Neural cell (in vitro differentiated cells): ENCODE measurements around the gene CCDC102A. TPM values are rescaled to one million over a fixed set of nuclear protein-coding genes. Genes with fewer than 3 reads are reported as not detected.
A peak's percentile ranks its signal among the peaks of the same experiment; 100 is the strongest.

Source experiments
- H2AFZ ChIP-seq: fragments of 200-600, 300-800 bp; sonication (generic), shearing (Covaris generic); 2 replicates; pipeline ENCODE4 v1.6.0; 2014; ENCODE audit warnings: low read depth, mild to moderate bottlenecking, antibody characterized with exemption, low read length, moderate library complexity
- H3F3A ChIP-seq: fragments of 200-600 bp; shearing (Covaris generic); 2 replicates; pipeline ENCODE4 v1.6.1; 2016; ENCODE audit warnings: mild to moderate bottlenecking, moderate library complexity, mixed read lengths, antibody characterized with exemption, low read length; ENCODE audit not compliant: insufficient read depth, poor library complexity, severe bottlenecking
- H3K27ac ChIP-seq: fragments of 200-600, 300-800 bp; sonication (generic), shearing (Covaris generic); 2 replicates; pipeline ENCODE4 v1.5.1; 2014; ENCODE audit warnings: mild to moderate bottlenecking, low read length, moderate library complexity
- H3K27me3 ChIP-seq: fragments of 300-800, 200-600 bp; sonication (generic), shearing (Covaris generic); 2 replicates; pipeline ENCODE4 v1.6.0; 2014; ENCODE audit warnings: mild to moderate bottlenecking, low read depth, low read length, moderate library complexity; ENCODE audit not compliant: insufficient read depth
- H3K36me3 ChIP-seq: fragments of 300-800, 200-600 bp; sonication (generic), shearing (Covaris generic); 2 replicates; pipeline ENCODE4 v1.5.1; 2014; ENCODE audit warnings: mild to moderate bottlenecking, antibody characterized with exemption, low read length, moderate library complexity; ENCODE audit not compliant: insufficient read depth
- H3K4me2 ChIP-seq: fragments of 300-800, 200-600 bp; sonication (generic), shearing (Covaris generic); 2 replicates; pipeline ENCODE4 v1.6.0; 2014; ENCODE audit warnings: mild to moderate bottlenecking, low read length
- H3K4me3 ChIP-seq: fragments of 300-800, 200-600 bp; sonication (generic), shearing (Covaris generic); 2 replicates; pipeline ENCODE4 v1.5.1; 2014; ENCODE audit warnings: mild to moderate bottlenecking, low read length, moderate library complexity
- H3K79me2 ChIP-seq: fragments of 200-600 bp; shearing (Covaris generic); replicated peaks from 2 replicates; pipeline ENCODE4 v1.6.0; 2014; ENCODE audit warnings: mild to moderate bottlenecking, low read length, moderate library complexity; ENCODE audit not compliant: insufficient read depth
- H3K9ac ChIP-seq: fragments of 300-800, 200-600 bp; sonication (generic), shearing (Covaris generic); 2 replicates; pipeline ENCODE4 v1.6.1; 2016; ENCODE audit warnings: mild to moderate bottlenecking, low read length, mixed read lengths
- H3K9me2 ChIP-seq: fragments of 200-600 bp; shearing (Covaris generic); 2 replicates; pipeline ENCODE4 v1.6.1; 2016; ENCODE audit warnings: mild to moderate bottlenecking, low read length, mixed read lengths; ENCODE audit not compliant: insufficient read depth
- H3K9me3 ChIP-seq: fragments of 200-600, 300-800 bp; sonication (generic), shearing (Covaris generic); 2 replicates; pipeline ENCODE4 v1.6.1; 2016; ENCODE audit warnings: mild to moderate bottlenecking, mixed run types, low read length, moderate library complexity, mixed read lengths
- H4K20me1 ChIP-seq: fragments of 200-600 bp; shearing (Covaris generic); 2 replicates; pipeline ENCODE4 v1.6.1; 2016; ENCODE audit warnings: mild to moderate bottlenecking, mixed run types; ENCODE audit not compliant: insufficient read depth
- CTCF ChIP-seq: fragments of 450-650 bp; IDR thresholded peaks from 2 replicates; pipeline ENCODE4 v1.5.1; 2014; ENCODE audit warnings: antibody characterized with exemption, mild to moderate bottlenecking, moderate library complexity; ENCODE audit not compliant: poor library complexity, severe bottlenecking
- EP300 ChIP-seq: fragments of 450-650 bp; conservative IDR thresholded peaks from 2 replicates; pipeline ENCODE4 v1.6.1; 2014; ENCODE audit warnings: antibody characterized with exemption, mild to moderate bottlenecking, moderate library complexity; ENCODE audit not compliant: poor library complexity, severe bottlenecking
- EZH2 ChIP-seq: fragments of 200-600, 300-800 bp; shearing (Covaris generic), sonication (generic); IDR thresholded peaks from 2 replicates; pipeline ENCODE4 v1.6.1; 2014; ENCODE audit warnings: antibody characterized with exemption, low read length, borderline replicate concordance, mild to moderate bottlenecking; ENCODE audit not compliant: insufficient read depth, poor library complexity, severe bottlenecking
- MXI1 ChIP-seq: fragments of 450-650 bp; conservative IDR thresholded peaks from 2 replicates; pipeline ENCODE4 v1.6.1; 2014; ENCODE audit warnings: antibody characterized with exemption, mild to moderate bottlenecking; ENCODE audit not compliant: poor library complexity, severe bottlenecking
- POLR2AphosphoS5 ChIP-seq: IDR thresholded peaks from 2 replicates; pipeline ENCODE4 v1.6.1; 2012
- RAD21 ChIP-seq: fragments of 450-650 bp; conservative IDR thresholded peaks from 2 replicates; pipeline ENCODE4 v1.6.1; 2014; ENCODE audit warnings: antibody characterized with exemption, mild to moderate bottlenecking, moderate library complexity
- REST ChIP-seq: IDR thresholded peaks from 2 replicates; pipeline ENCODE4 v1.6.1; 2012; ENCODE audit warnings: borderline replicate concordance
- SMC3 ChIP-seq: fragments of 450-650 bp; conservative IDR thresholded peaks from 2 replicates; pipeline ENCODE4 v1.6.1; 2014; ENCODE audit warnings: antibody characterized with exemption, mild to moderate bottlenecking, moderate library complexity; ENCODE audit not compliant: poor library complexity
- TAF1 ChIP-seq: IDR thresholded peaks from 2 replicates; pipeline ENCODE4 v1.6.1; 2012; ENCODE audit warnings: low read depth
- polyA plus RNA-seq: library from polyadenylated mRNA; depleted of rRNA; stranded (reverse); fragments of >200 nt; gene quantifications from 2 replicates; pipeline ENCODE4 v1.2.3, GENCODE V29; 2014

CCDC102A gene
- polyA plus RNA-seq, 1 donor from 2014 or later = 0.20 TPM

- no peak overlapping the region for H3K4me2 ChIP-seq
- no peaks in the 10 kb centered on the region for H3K27me3 ChIP-seq
- no peaks in the 10 kb centered on the region for H3K36me3 ChIP-seq
- no peaks in the 10 kb centered on the region for H3K79me2 ChIP-seq
- H3K27ac ChIP-seq = no peak overlapping the region
- H2AFZ ChIP-seq = peak overlapping the region; percentile 67
- H3K9ac ChIP-seq = peak overlapping the region; percentile 64
- TF ChIP-seq TAF1 (no peak), RAD21 (no peak), REST (no peak), POLR2AphosphoS5 (no peak), MXI1 (no peak), CTCF (no peak), EZH2 (no peak), SMC3 (no peak), EP300 (no peak)
- no peaks in the 10 kb centered on the region for H3F3A ChIP-seq
- H3K4me3 ChIP-seq = peak overlapping the region; percentile 76
- no peaks in the 10 kb centered on the region for H4K20me1 ChIP-seq
- H3K9me2 ChIP-seq = no peaks in the 10 kb centered on the region
- no peaks in the 10 kb centered on the region for H3K9me3 ChIP-seq
These were observed 49.2 kb downstream of the CCDC102A start for GRCh38 chr16:57486858-57487834.

GRCh38 chr16:57485916-57486857, 50.2 kb downstream of the CCDC102A start, which contains the start of gene DOK4:
TSS of gene DOK4 (minus strand) at chr16:57486493. CDS start at chr16:57479507, 6,986 bp downstream.
- H3K9ac ChIP-seq = peak within 1 kb of the TSS; percentile 64
- no peaks in the 10 kb centered on the region for H3K27me3 ChIP-seq
- H2AFZ ChIP-seq = peak within 1 kb of the TSS; percentile 67
- H4K20me1 ChIP-seq = no peaks in the 10 kb centered on the region
- H3K9me2 ChIP-seq = no peaks in the 10 kb centered on the region
- H3F3A ChIP-seq = no peaks in the 10 kb centered on the region
- peak within 1 kb of the TSS; percentile 76 for H3K4me3 ChIP-seq
- TF ChIP-seq SMC3 (no peak), EP300 (peak; percentile 27), POLR2AphosphoS5 (peak; percentile 46), CTCF (no peak), MXI1 (peak; percentile 28)
- H3K36me3 ChIP-seq = no peaks in the 10 kb centered on the region
- H3K79me2 ChIP-seq = no peaks in the 10 kb centered on the region
- peak within 1 kb of the TSS; percentile 73 for H3K4me2 ChIP-seq
- H3K27ac ChIP-seq = no peak within 1 kb of the TSS
- no peaks in the 10 kb centered on the region for H3K9me3 ChIP-seq
